Measurements from ENCODE around the gene CFAP299.

The CFAP299 gene

GRCh38 chr4:80921441-80921840 lies 585.9 kb downstream of the CFAP299 start:
- Histone ChIP-seq H4K20me1 (ENCODE audit: insufficient read depth, low read length) (no peaks in the 10 kb centered on the region), H3K4me1 (ENCODE audit: low read length) (no peaks in the 10 kb centered on the region), H3K9ac (ENCODE audit: low read length) (no peak overlapping the region), H3K4me2 (ENCODE audit: low read depth, low read length) (no peak overlapping the region), H2AFZ (ENCODE audit: low read length) (no peak overlapping the region), H3K9me3 (replicated peaks; ENCODE audit: insufficient read depth, low read length) (no peaks in the 10 kb centered on the region), H3K27ac (ENCODE audit: low read length) (no peak overlapping the region), H3K9me2 (replicated peaks; ENCODE audit: insufficient read depth, low read length) (no peaks in the 10 kb centered on the region), H3K27me3 (replicated peaks; ENCODE audit: insufficient read depth, low read length) (no peaks in the 10 kb centered on the region), H3K36me3 (replicated peaks; ENCODE audit: insufficient read depth, low read length) (no peaks in the 10 kb centered on the region), H3K79me2 (ENCODE audit: low read length) (no peaks in the 10 kb centered on the region), H3K4me3 (ENCODE audit: low read length) (no peak overlapping the region), H3F3A (ENCODE audit: insufficient read depth, low read length) (no peaks in the 10 kb centered on the region)
- no peak for TF ChIP-seq CTCF (IDR thresholded peaks at IDR 0.05; ENCODE audit: low read length)
- TF ChIP-seq EZH2 (optimal IDR thresholded peaks at IDR 0.05; ENCODE audit: low read depth, low read length), result no peak
- no peak for TF ChIP-seq EZH2phosphoT487 (IDR thresholded peaks at IDR 0.05; ENCODE audit: low read length)
- DNase-seq, result no peak

GRCh38 chr4:80922941-80923340 lies 587.4 kb downstream of the CFAP299 start:
- Histone ChIP-seq H2AFZ (ENCODE audit: low read length) (no peak overlapping the region), H3K9me2 (replicated peaks; ENCODE audit: insufficient read depth, low read length) (no peaks in the 10 kb centered on the region), H3K9me3 (replicated peaks; ENCODE audit: insufficient read depth, low read length) (no peaks in the 10 kb centered on the region), H3F3A (ENCODE audit: insufficient read depth, low read length) (no peaks in the 10 kb centered on the region), H3K27ac (ENCODE audit: low read length) (no peak overlapping the region), H3K9ac (ENCODE audit: low read length) (no peak overlapping the region), H3K4me2 (ENCODE audit: low read depth, low read length) (no peak overlapping the region), H3K79me2 (ENCODE audit: low read length) (no peaks in the 10 kb centered on the region), H3K36me3 (replicated peaks; ENCODE audit: insufficient read depth, low read length) (no peaks in the 10 kb centered on the region), H3K4me3 (ENCODE audit: low read length) (no peak overlapping the region), H4K20me1 (ENCODE audit: insufficient read depth, low read length) (no peaks in the 10 kb centered on the region), H3K27me3 (replicated peaks; ENCODE audit: insufficient read depth, low read length) (no peaks in the 10 kb centered on the region), H3K4me1 (ENCODE audit: low read length) (no peaks in the 10 kb centered on the region)
- DNase-seq, result no peak
- TF ChIP-seq EZH2phosphoT487 (IDR thresholded peaks at IDR 0.05; ENCODE audit: low read length) (no peak), CTCF (IDR thresholded peaks at IDR 0.05; ENCODE audit: low read length) (no peak)

- Histone ChIP-seq H2AFZ (ENCODE audit: low read length) (no peak overlapping the region), H3F3A (ENCODE audit: insufficient read depth, low read length) (no peaks in the 10 kb centered on the region), H3K9me2 (replicated peaks; ENCODE audit: insufficient read depth, low read length) (no peaks in the 10 kb centered on the region), H3K36me3 (replicated peaks; ENCODE audit: insufficient read depth, low read length) (no peaks in the 10 kb centered on the region), H3K9me3 (replicated peaks; ENCODE audit: insufficient read depth, low read length) (no peaks in the 10 kb centered on the region), H3K4me3 (ENCODE audit: low read length) (no peak overlapping the region), H3K4me2 (ENCODE audit: low read depth, low read length) (no peak overlapping the region), H3K79me2 (ENCODE audit: low read length) (no peaks in the 10 kb centered on the region), H3K9ac (ENCODE audit: low read length) (no peak overlapping the region), H3K4me1 (ENCODE audit: low read length) (no peaks in the 10 kb centered on the region), H3K27ac (ENCODE audit: low read length) (no peak overlapping the region), H4K20me1 (ENCODE audit: insufficient read depth, low read length) (no peaks in the 10 kb centered on the region), H3K27me3 (replicated peaks; ENCODE audit: insufficient read depth, low read length) (no peaks in the 10 kb centered on the region)
- DNase-seq, result no peak
- TF ChIP-seq EZH2 (optimal IDR thresholded peaks at IDR 0.05; ENCODE audit: low read depth, low read length) (no peak), EZH2phosphoT487 (IDR thresholded peaks at IDR 0.05; ENCODE audit: low read length) (no peak), CTCF (IDR thresholded peaks at IDR 0.05; ENCODE audit: low read length) (no peak)
Measured at GRCh38 chr4:80925293-80925692, 589.8 kb downstream of the CFAP299 start.

Measured in MM.1S (cell line).